ENCODE measurements around the gene N4BP2L1.

- TF ChIP-seq CTCF (IDR thresholded peaks at IDR 0.05) = no peak
- TF ChIP-seq POLR2A (IDR thresholded peaks at IDR 0.05) = no peak
These were observed 709 bp downstream of the N4BP2L1 start for GRCh38 chr13:32426990-32427851.

Data from uterus (tissue), 2 donors.